A549 (cell line): Measurements from ENCODE around the gene TLK1. TPM values are rescaled to one million over a fixed set of nuclear protein-coding genes. Genes with fewer than 3 reads are reported as not detected.

Source experiments
- ATAC-seq, 2 experiments: fragments of 200-7000 bp in 1 of 2; fragments of >200 bp in 1 of 2; cut with Nextera tagmentation in 1 of 2; cut with Tn5 transposase in 1 of 2; 3 replicates each; pipeline versions ENCODE4 v1.8.0 to v1.9.1; 2018 to 2020; ENCODE audit warnings: mild to moderate bottlenecking in 1 of 2, moderate library complexity in 1 of 2
- CTCF ChIA-PET: fragments of 300-600 bp; sonication (Branson Sonifier 250); formaldehyde crosslinking; extraction: SDS; loops from one replicate; lab custom pipeline; 2021; ENCODE audit warnings: antibody characterized with exemption, inconsistent platforms; lab: Yijun Ruan, JAX
- POLR2A ChIA-PET: fragments of 350-600 bp; formaldehyde crosslinking; extraction: SDS; loops from one replicate; lab custom pipeline; 2021; ENCODE audit warnings: antibody characterized with exemption, inconsistent platforms; lab: Yijun Ruan, JAX
- DNase-seq, 2 experiments: peaks; one replicate each; pipeline versions ENCODE4 v3.0.0 to v3.0.0-alpha.2; 2011 to 2016; ENCODE audit warnings: low read depth in 1 of 2, low spot score in 1 of 2
- FAIRE-seq: peaks from 2 replicates; lab custom pipeline; 2011; peaks lifted over from hg19 to GRCh38; lab: Jason Lieb, UNC
- H3K27ac ChIP-seq, 2 experiments: fragments of >200 bp; sonication (Bioruptor Twin); formaldehyde crosslinking; 3 replicates each; pipeline ENCODE4 v1.5.1; 2016 to 2017
- H3K4me1 ChIP-seq: fragments of >200 bp; sonication (Bioruptor Twin); formaldehyde crosslinking; 3 replicates; pipeline ENCODE4 v1.6.1; 2016
- H3K4me2 ChIP-seq: fragments of >200 bp; sonication (Bioruptor Twin); formaldehyde crosslinking; 3 replicates; pipeline ENCODE4 v1.6.1; 2016
- H3K4me3 ChIP-seq: fragments of >200 bp; sonication (Bioruptor Twin); formaldehyde crosslinking; 3 replicates; pipeline ENCODE4 v1.5.1; 2016
- H3K9me3 ChIP-seq: fragments of >200 bp; sonication (Bioruptor Twin); formaldehyde crosslinking; 3 replicates; pipeline ENCODE4 v1.6.1; 2016
- CBX2 ChIP-seq: fragments of 200-600 bp; sonication (generic); IDR thresholded peaks from 2 replicates; pipeline ENCODE4 v1.6.1; 2016; ENCODE audit warnings: low read depth, mild to moderate bottlenecking, borderline replicate concordance
- CHD2 ChIP-seq: fragments of 150-350 bp; IDR thresholded peaks from 2 replicates; pipeline ENCODE4 v1.6.1; 2014; ENCODE audit warnings: low read length; ENCODE audit not compliant: partially characterized antibody
- EP300 ChIP-seq, 2 experiments: fragments of >200 bp; sonication (Bioruptor Twin); formaldehyde crosslinking; IDR thresholded peaks; 2 replicates in 1 of 2; 3 replicates in 1 of 2; pipeline ENCODE4 v1.6.1; 2016 to 2017
- FOSL2 ChIP-seq, 2 experiments: fragments of 450-650 bp in 1 of 2; fragments of >200 bp in 1 of 2; sonication (Bioruptor Twin) in 1 of 2; formaldehyde crosslinking; IDR thresholded peaks; 2 replicates each; pipeline versions ENCODE4 v1.5.0 to v1.6.1; 2016 to 2020; ENCODE audit warnings: mild to moderate bottlenecking in 1 of 2, moderate library complexity in 1 of 2
- FOXS1 ChIP-seq: fragments of 250-450 bp; sonication (Bioruptor Pico); IDR thresholded peaks from 2 replicates; pipeline ENCODE4 v1.5.0; 2020; ENCODE audit warnings: mild to moderate bottlenecking, moderate library complexity
- GATA3 ChIP-seq: IDR thresholded peaks from 2 replicates; pipeline ENCODE4 v1.6.1; 2012; ENCODE audit warnings: borderline replicate concordance
- HEYL ChIP-seq: fragments of 250-450 bp; sonication (Bioruptor Pico); IDR thresholded peaks from 2 replicates; pipeline ENCODE4 v1.8.0; 2021; ENCODE audit warnings: mild to moderate bottlenecking, moderate library complexity
- HOXA7 ChIP-seq: fragments of 250-450 bp; sonication (Bioruptor Pico); IDR thresholded peaks from 2 replicates; pipeline ENCODE4 v1.5.0; 2020; ENCODE audit warnings: mild to moderate bottlenecking, moderate library complexity
- HOXB13 ChIP-seq: fragments of 250-450 bp; sonication (Bioruptor Pico); IDR thresholded peaks from 2 replicates; pipeline ENCODE4 v1.5.0; 2020; ENCODE audit warnings: low read depth, mild to moderate bottlenecking, moderate library complexity
- JUNB ChIP-seq: fragments of >200 bp; sonication (Bioruptor Twin); formaldehyde crosslinking; IDR thresholded peaks from 2 replicates; pipeline ENCODE4 v1.6.1; 2016
- MAFK ChIP-seq: fragments of 450-650 bp; IDR thresholded peaks from 2 replicates; pipeline ENCODE4 v1.6.1; 2014; ENCODE audit not compliant: partially characterized antibody
- NPAS2 ChIP-seq: fragments of 250-450 bp; sonication (Bioruptor Pico); IDR thresholded peaks from 2 replicates; pipeline ENCODE4 v1.8.0; 2022; ENCODE audit warnings: mild to moderate bottlenecking, moderate library complexity, borderline replicate concordance
- NR3C1 ChIP-seq: fragments of >200 bp; sonication (Bioruptor Twin); formaldehyde crosslinking; IDR thresholded peaks from 3 replicates; pipeline ENCODE4 v1.6.1; 2017
- POLR2AphosphoS2 ChIP-seq: conservative IDR thresholded peaks from 2 replicates; pipeline ENCODE4 v1.6.1; 2012; ENCODE audit warnings: low read length, improper control_type of control experiment, inconsistent platforms
- RAD21 ChIP-seq, 2 experiments: fragments of >200 bp in 1 of 2; sonication (Bioruptor Twin) in 1 of 2; formaldehyde crosslinking in 1 of 2; IDR thresholded peaks in 1 of 2; conservative IDR thresholded peaks in 1 of 2; 2 replicates in 1 of 2; 3 replicates in 1 of 2; pipeline ENCODE4 v1.6.1; 2012 to 2018; ENCODE audit warnings: inconsistent platforms in 1 of 2
- RFX5 ChIP-seq: fragments of 450-650 bp; IDR thresholded peaks from 2 replicates; pipeline ENCODE4 v1.7.1; 2014; ENCODE audit warnings: antibody characterized with exemption, mild to moderate bottlenecking, moderate library complexity
- SREBF2 ChIP-seq: fragments of 450-650 bp; IDR thresholded peaks from 2 replicates; pipeline ENCODE4 v1.6.1; 2014; ENCODE audit warnings: mild to moderate bottlenecking, moderate library complexity
- ZC3H11A ChIP-seq: fragments of 450-650 bp; IDR thresholded peaks from 2 replicates; pipeline ENCODE4 v1.6.1; 2014; ENCODE audit warnings: antibody characterized with exemption, mild to moderate bottlenecking
- ZNF302 ChIP-seq: fragments of 250-450 bp; sonication (Bioruptor Pico); IDR thresholded peaks from 2 replicates; pipeline ENCODE4 v1.9.0; 2021; ENCODE audit warnings: inconsistent platforms, mild to moderate bottlenecking, moderate library complexity
- WGBS: methylation state at CpG from one replicate; pipeline ENCODE4 v1.1.6; 2017; ENCODE audit errors: missing lambda C conversion rate; 5-methylcytosine and 5-hydroxymethylcytosine counted together
- polyA plus RNA-seq, 4 experiments: library from polyadenylated mRNA; depleted of rRNA in 3 of 4; stranded (reverse); fragments of >200 nt; fragmentation: RNase III in 1 of 4; extraction: RNeasy Plus Mini Kit Qiagen cat#74134 plus additional on column Dnase treatment in 1 of 4; gene quantifications; 2 replicates in 3 of 4; 3 replicates in 1 of 4; pipeline ENCODE4 v1.2.3, GENCODE V29; 2011 to 2017
- TF ChIP-seq, protein P1 (sequence below): IDR thresholded peaks from 2 replicates; pipeline ENCODE4 v1.6.1; 2012
- TF ChIP-seq, protein P2 (sequence below): fragments of >200 bp; sonication (Bioruptor Twin); formaldehyde crosslinking; IDR thresholded peaks from 2 replicates; pipeline ENCODE4 v1.6.1; 2016
- TF ChIP-seq, protein P3 (sequence below): fragments of >200 bp; sonication (Bioruptor Twin); formaldehyde crosslinking; IDR thresholded peaks from 3 replicates; pipeline ENCODE4 v1.6.1; 2016
- TF ChIP-seq, protein P4 (sequence below): fragments of 450-650 bp; IDR thresholded peaks from 2 replicates; pipeline ENCODE4 v1.6.1; 2014; ENCODE audit warnings: antibody characterized with exemption
- TF ChIP-seq, protein P5 (sequence below): fragments of >200 bp; sonication (Bioruptor Twin); formaldehyde crosslinking; IDR thresholded peaks from 3 replicates; pipeline ENCODE4 v1.5.1; 2016
- TF ChIP-seq, protein P6 (sequence below): fragments of 250-450 bp; sonication (Bioruptor Pico); IDR thresholded peaks from 2 replicates; pipeline ENCODE4 v1.5.0; 2020; ENCODE audit warnings: low read depth, mild to moderate bottlenecking, moderate library complexity

TLK1 gene
- polyA plus RNA-seq, 2 of the 4 experiments (the other 2 are of a cell fraction) = 16.9 to 28.9 TPM

DNA sequence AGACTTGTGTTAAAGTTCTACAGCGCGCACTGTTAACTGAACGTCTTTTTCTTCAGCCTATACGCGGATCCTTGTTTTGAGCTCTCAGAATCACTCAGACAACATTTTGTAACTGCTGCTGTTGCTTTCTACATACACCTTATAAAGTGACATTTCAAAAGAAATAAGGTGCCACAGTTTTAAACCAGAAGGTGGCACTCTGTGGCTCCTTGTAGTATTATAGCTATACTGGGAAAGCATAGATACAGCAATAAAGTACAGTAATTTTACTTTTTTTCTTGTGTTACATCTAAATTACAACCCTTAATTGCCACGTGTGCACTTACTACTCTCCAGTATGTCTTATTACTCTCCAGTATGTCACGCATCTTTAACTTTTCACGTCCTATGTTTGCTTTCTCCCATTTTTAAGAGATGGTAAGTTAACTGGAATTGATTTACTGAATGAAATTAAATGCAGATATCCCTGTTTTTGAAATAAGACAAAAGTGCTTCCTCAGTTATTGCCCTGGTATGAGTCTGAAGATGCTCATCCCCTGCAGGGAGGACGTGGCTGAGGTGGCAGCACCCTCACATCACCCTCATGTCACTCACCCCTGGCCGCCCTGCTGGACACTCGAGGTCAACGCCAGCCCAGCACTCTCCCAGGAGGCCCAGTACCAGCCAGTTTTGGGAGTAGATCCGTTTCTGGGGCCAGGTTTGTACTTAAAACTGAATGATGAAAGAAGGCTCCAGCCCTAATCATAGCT lies 193.9 kb downstream of the TLK1 start:
- H3K4me2 ChIP-seq = no peak overlapping the region
- ATAC-seq = peak; percentile 94 to 95
- POLR2A ChIA-PET = no interaction called here
- DNase-seq = peak; percentile 49 to 61
- H3K9me3 ChIP-seq = no peaks in the 10 kb centered on the region
- CTCF ChIA-PET = interaction anchor here (0.8 to 2.4 kb wide), 4 partner anchors 11 to 581 kb away, joined by 3 to 13 read pairs (median 4); partner anchors contain the start of gene GORASP2
- no peak overlapping the region for H3K4me3 ChIP-seq
- no peak overlapping the region for H3K27ac ChIP-seq
- no peaks in the 10 kb centered on the region for H3K4me1 ChIP-seq
- TF ChIP-seq EP300 (IDR thresholded peaks at IDR 0.05) (no peak), HEYL (no peak), JUNB (no peak), CHD2 (no peak), NPAS2 (no peak), ZNF302 (CRISPR knock-in tag) (no peak), RAD21 (conservative IDR thresholded peaks at IDR 0.05 in 1 of 2, IDR thresholded peaks at IDR 0.05 in 1 of 2) (peak in 1 of 2 experiments; percentile 24; a peak in 1 of 5 replicates), HOXB13 (no peak), CBX2 (no peak)
- TF ChIP-seq, protein P1, sequence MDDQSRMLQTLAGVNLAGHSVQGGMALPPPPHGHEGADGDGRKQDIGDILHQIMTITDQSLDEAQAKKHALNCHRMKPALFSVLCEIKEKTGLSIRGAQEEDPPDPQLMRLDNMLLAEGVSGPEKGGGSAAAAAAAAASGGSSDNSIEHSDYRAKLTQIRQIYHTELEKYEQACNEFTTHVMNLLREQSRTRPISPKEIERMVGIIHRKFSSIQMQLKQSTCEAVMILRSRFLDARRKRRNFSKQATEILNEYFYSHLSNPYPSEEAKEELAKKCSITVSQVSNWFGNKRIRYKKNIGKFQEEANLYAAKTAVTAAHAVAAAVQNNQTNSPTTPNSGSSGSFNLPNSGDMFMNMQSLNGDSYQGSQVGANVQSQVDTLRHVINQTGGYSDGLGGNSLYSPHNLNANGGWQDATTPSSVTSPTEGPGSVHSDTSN = no peak
- TF ChIP-seq, protein P2, sequence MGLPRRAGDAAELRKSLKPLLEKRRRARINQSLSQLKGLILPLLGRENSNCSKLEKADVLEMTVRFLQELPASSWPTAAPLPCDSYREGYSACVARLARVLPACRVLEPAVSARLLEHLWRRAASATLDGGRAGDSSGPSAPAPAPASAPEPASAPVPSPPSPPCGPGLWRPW = no peak
- TF ChIP-seq, protein P3, sequence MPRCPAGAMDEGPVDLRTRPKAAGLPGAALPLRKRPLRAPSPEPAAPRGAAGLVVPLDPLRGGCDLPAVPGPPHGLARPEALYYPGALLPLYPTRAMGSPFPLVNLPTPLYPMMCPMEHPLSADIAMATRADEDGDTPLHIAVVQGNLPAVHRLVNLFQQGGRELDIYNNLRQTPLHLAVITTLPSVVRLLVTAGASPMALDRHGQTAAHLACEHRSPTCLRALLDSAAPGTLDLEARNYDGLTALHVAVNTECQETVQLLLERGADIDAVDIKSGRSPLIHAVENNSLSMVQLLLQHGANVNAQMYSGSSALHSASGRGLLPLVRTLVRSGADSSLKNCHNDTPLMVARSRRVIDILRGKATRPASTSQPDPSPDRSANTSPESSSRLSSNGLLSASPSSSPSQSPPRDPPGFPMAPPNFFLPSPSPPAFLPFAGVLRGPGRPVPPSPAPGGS = no peak
- TF ChIP-seq, protein P4, sequence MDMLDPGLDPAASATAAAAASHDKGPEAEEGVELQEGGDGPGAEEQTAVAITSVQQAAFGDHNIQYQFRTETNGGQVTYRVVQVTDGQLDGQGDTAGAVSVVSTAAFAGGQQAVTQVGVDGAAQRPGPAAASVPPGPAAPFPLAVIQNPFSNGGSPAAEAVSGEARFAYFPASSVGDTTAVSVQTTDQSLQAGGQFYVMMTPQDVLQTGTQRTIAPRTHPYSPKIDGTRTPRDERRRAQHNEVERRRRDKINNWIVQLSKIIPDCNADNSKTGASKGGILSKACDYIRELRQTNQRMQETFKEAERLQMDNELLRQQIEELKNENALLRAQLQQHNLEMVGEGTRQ = no peak
- TF ChIP-seq, protein P5, sequence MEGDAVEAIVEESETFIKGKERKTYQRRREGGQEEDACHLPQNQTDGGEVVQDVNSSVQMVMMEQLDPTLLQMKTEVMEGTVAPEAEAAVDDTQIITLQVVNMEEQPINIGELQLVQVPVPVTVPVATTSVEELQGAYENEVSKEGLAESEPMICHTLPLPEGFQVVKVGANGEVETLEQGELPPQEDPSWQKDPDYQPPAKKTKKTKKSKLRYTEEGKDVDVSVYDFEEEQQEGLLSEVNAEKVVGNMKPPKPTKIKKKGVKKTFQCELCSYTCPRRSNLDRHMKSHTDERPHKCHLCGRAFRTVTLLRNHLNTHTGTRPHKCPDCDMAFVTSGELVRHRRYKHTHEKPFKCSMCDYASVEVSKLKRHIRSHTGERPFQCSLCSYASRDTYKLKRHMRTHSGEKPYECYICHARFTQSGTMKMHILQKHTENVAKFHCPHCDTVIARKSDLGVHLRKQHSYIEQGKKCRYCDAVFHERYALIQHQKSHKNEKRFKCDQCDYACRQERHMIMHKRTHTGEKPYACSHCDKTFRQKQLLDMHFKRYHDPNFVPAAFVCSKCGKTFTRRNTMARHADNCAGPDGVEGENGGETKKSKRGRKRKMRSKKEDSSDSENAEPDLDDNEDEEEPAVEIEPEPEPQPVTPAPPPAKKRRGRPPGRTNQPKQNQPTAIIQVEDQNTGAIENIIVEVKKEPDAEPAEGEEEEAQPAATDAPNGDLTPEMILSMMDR = peak; percentile 40; the same call in 2 of the 3 replicates
- no peak for FAIRE-seq
- 74% methylated on average over 13 of the region's 13 CpGs for WGBS

DNA sequence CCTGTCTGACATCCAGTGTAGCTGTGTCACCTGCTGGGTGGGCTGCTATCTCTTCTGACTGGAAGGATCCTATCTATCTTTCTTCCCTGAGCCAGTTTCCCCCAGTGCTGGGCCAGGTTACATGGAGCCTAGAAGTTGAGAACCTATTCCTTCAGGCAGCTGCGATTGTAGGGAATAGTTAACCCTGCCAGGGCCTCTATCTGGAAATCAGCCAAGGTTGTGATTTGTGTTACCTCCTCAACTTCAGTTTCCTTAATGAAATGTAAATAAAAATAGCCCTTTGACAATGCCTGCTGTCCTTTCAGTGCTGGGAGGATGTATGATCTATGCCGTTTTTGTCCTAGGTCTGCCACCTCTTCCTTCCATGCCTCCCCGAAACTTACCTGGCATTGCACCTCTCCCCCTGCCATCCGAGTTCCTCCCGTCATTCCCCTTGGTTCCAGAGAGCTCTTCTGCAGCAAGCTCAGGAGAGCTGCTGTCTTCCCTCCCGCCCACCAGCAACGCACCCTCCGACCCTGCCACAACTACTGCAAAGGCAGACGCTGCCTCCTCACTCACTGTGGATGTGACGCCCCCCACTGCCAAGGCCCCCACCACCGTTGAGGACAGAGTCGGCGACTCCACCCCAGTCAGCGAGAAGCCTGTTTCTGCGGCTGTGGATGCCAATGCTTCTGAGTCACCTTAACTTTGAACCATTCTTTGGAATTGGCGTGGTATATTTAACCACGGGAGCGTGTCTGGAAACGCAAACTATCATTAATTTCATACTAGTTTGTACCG lies 195.1 kb downstream of the TLK1 start:
- WGBS = 83% methylated on average over 16 of the region's 20 CpGs
- ATAC-seq = no peak
- no peak for DNase-seq
- Histone ChIP-seq H3K9me3 (no peaks in the 10 kb centered on the region), H3K27ac (no peak overlapping the region), H3K4me1 (no peaks in the 10 kb centered on the region), H3K4me2 (no peak overlapping the region), H3K4me3 (no peak overlapping the region)
- CTCF ChIA-PET = interaction anchor here (1.1 to 2.1 kb wide), 3 partner anchors 11 to 583 kb away, joined by 3 to 6 read pairs (median 3); no protein-coding TSS in a partner anchor
- FAIRE-seq = no peak
- POLR2A ChIA-PET = no interaction called here
- no peak for TF ChIP-seq HOXA7
- no peak for TF ChIP-seq FOSL2 (IDR thresholded peaks at IDR 0.05)
- no peak for TF ChIP-seq FOSL2 (CRISPR knock-in tag; IDR thresholded peaks at IDR 0.05)
- no peak for TF ChIP-seq ZC3H11A
- TF ChIP-seq MAFK = no peak
- no peak for TF ChIP-seq SREBF2
- TF ChIP-seq FOXS1 (CRISPR knock-in tag) = no peak
- no peak for TF ChIP-seq POLR2AphosphoS2
- no peak for TF ChIP-seq GATA3
- TF ChIP-seq, protein P5 = no peak
- TF ChIP-seq NR3C1 = no peak
- TF ChIP-seq, protein P6, sequence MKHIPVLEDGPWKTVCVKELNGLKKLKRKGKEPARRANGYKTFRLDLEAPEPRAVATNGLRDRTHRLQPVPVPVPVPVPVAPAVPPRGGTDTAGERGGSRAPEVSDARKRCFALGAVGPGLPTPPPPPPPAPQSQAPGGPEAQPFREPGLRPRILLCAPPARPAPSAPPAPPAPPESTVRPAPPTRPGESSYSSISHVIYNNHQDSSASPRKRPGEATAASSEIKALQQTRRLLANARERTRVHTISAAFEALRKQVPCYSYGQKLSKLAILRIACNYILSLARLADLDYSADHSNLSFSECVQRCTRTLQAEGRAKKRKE (CRISPR knock-in tag) = no peak
- no peak for TF ChIP-seq RFX5
